Fibroblast of lung (primary cell): Measurements from ENCODE around the gene SLC43A1. TPM values are rescaled to one million over a fixed set of nuclear protein-coding genes. Genes with fewer than 3 reads are reported as not detected.

Experiments used
- DNase-seq, 2 donors: peaks; one replicate each; pipeline versions ENCODE4 v3.0.0 to v3.0.0-alpha.2; 2010; ENCODE audit warnings: low read depth in 2 of 2
- H2AFZ ChIP-seq: 2 replicates; pipeline ENCODE4 v1.5.1; 2012; ENCODE audit warnings: low read length, control low read depth, inconsistent platforms
- H3K27ac ChIP-seq: 2 replicates; pipeline ENCODE4 v1.5.1; 2011; ENCODE audit warnings: low read length, control low read depth; ENCODE audit not compliant: insufficient read depth
- H3K27me3 ChIP-seq: 2 replicates; pipeline ENCODE4 v1.5.1; 2011; ENCODE audit warnings: mild to moderate bottlenecking, low read length; ENCODE audit not compliant: control insufficient read depth, insufficient read depth
- H3K36me3 ChIP-seq: 2 replicates; pipeline ENCODE4 v1.5.1; 2011; ENCODE audit warnings: low read length; ENCODE audit not compliant: control insufficient read depth, insufficient read depth
- H3K4me1 ChIP-seq: 2 replicates; pipeline ENCODE4 v1.5.1; 2011; ENCODE audit warnings: low read length; ENCODE audit not compliant: control insufficient read depth, insufficient read depth; ENCODE audit errors: extremely low read depth
- H3K4me2 ChIP-seq: 2 replicates; pipeline ENCODE4 v1.5.1; 2011; ENCODE audit warnings: low read length, control low read depth; ENCODE audit not compliant: insufficient read depth; ENCODE audit errors: extremely low read depth
- H3K4me3 ChIP-seq, 4 experiments: fragments of 200-600 bp in 1 of 4; sonication (generic) in 1 of 4; replicated peaks in 1 of 4; 2 replicates each; pipeline ENCODE4 v1.5.1; 2011 to 2016; ENCODE audit warnings: low read length in 4 of 4, low read depth in 3 of 4, mild to moderate bottlenecking in 3 of 4, control low read depth in 2 of 4, inconsistent platforms in 1 of 4, mixed read lengths in 1 of 4; ENCODE audit not compliant: insufficient read depth in 1 of 4; ENCODE audit errors: control extremely low read depth in 1 of 4
- H3K79me2 ChIP-seq: 2 replicates; pipeline ENCODE4 v1.5.1; 2012; ENCODE audit warnings: mild to moderate bottlenecking, low read length, inconsistent platforms; ENCODE audit not compliant: control insufficient read depth, insufficient read depth
- H3K9ac ChIP-seq: 2 replicates; pipeline ENCODE4 v1.5.1; 2011; ENCODE audit warnings: mild to moderate bottlenecking, low read length, control low read depth; ENCODE audit not compliant: insufficient read depth
- H3K9me3 ChIP-seq: 2 replicates; pipeline ENCODE4 v1.5.1; 2012; ENCODE audit warnings: low read depth, low read length; ENCODE audit not compliant: control insufficient read depth, insufficient read depth
- H4K20me1 ChIP-seq: 2 replicates; pipeline ENCODE4 v1.5.1; 2011; ENCODE audit warnings: low read length; ENCODE audit not compliant: control insufficient read depth, insufficient read depth; ENCODE audit errors: extremely low read depth
- EZH2 ChIP-seq: IDR thresholded peaks from 2 replicates; pipeline ENCODE4 v1.5.1; 2012; ENCODE audit warnings: low read length, control low read depth, mild to moderate bottlenecking; ENCODE audit errors: missing control alignments
- polyA plus RNA-seq, 2 donors: library from polyadenylated mRNA; depleted of rRNA in 1 of 2; stranded (reverse) in 1 of 2; unstranded in 1 of 2; fragments of >200 nt; gene quantifications; 2 replicates each; pipeline ENCODE4 v1.2.1, GENCODE V29; 2011 to 2012; ENCODE audit warnings: missing spikeins in 1 of 2
- total RNA-seq: library from RNA; depleted of rRNA; stranded (reverse); fragments of >200 nt; gene quantifications from 2 replicates; pipeline ENCODE4 v1.2.1, GENCODE V29; 2014
- TF ChIP-seq, protein P1 (sequence below), 2 donors: IDR thresholded peaks in 1 of 2; conservative IDR thresholded peaks in 1 of 2; 1 replicate in 1 of 2; 2 replicates in 1 of 2; pipeline ENCODE4 v1.5.1; 2011 to 2012; ENCODE audit warnings: low read length in 2 of 2, control low read depth in 1 of 2, inconsistent platforms in 1 of 2, low read depth in 1 of 2, mild to moderate bottlenecking in 1 of 2

The SLC43A1 gene
- total and polyA plus RNA-seq, 2 donors (not counting 1 experiment from before 2014, with no cell fraction given) = 13.2 to 19.8 TPM

DNA sequence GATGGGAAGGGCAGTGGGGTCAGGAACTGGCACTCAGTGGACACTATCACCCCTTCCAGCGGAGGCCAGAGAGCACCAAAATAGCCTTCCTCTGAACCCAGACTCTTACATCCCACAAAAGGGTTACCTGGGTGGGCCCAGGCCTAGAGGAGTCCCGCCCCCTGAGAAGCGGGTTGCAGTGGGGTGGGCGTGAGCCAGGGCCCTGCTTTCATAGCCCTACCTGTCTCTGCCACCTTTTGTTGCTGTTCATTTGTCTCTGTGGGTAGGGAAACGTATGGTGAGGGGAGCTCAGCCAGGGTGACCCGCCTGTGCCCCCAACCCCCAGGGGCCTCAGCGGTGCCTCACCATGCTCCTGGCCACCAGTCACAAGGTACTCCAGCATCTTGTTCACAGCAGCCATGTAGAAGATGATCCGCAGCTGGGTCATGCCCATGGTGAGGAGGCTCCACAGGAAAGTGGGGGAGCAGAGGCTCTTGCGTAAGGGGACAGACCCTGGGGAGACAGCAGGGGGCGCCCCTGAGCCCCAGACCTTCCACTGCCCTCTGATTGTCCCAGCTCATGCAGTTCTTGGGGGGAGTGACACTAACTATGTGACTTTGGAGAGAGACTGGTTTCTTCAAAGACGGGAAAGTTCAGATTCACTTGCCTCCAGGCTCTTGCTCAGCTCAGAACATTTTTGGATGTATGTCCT, 24.0 kb downstream of the SLC43A1 start:
- Histone ChIP-seq H3K4me3 (no peak overlapping the region), H3K79me2 (no peaks in the 10 kb centered on the region), H3K27ac (no peak overlapping the region), H3K9ac (no peak overlapping the region), H3K9me3 (no peaks in the 10 kb centered on the region), H2AFZ (no peak overlapping the region), H3K4me2 (no peak overlapping the region), H3K4me1 (no peaks in the 10 kb centered on the region), H4K20me1 (no peaks in the 10 kb centered on the region), H3K27me3 (no peaks in the 10 kb centered on the region), H3K36me3 (no peaks in the 10 kb centered on the region)
- peak in 1 of 2 donors; percentile 34 for DNase-seq
- no peak for TF ChIP-seq EZH2
- TF ChIP-seq, protein P1, sequence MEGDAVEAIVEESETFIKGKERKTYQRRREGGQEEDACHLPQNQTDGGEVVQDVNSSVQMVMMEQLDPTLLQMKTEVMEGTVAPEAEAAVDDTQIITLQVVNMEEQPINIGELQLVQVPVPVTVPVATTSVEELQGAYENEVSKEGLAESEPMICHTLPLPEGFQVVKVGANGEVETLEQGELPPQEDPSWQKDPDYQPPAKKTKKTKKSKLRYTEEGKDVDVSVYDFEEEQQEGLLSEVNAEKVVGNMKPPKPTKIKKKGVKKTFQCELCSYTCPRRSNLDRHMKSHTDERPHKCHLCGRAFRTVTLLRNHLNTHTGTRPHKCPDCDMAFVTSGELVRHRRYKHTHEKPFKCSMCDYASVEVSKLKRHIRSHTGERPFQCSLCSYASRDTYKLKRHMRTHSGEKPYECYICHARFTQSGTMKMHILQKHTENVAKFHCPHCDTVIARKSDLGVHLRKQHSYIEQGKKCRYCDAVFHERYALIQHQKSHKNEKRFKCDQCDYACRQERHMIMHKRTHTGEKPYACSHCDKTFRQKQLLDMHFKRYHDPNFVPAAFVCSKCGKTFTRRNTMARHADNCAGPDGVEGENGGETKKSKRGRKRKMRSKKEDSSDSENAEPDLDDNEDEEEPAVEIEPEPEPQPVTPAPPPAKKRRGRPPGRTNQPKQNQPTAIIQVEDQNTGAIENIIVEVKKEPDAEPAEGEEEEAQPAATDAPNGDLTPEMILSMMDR (conservative IDR thresholded peaks at IDR 0.05 in 1 of 2, IDR thresholded peaks at IDR 0.05 in 1 of 2; ENCODE audit: low read depth in 1 of 2, low read length in 2 of 2) = peak; percentile 58 to 72

DNA sequence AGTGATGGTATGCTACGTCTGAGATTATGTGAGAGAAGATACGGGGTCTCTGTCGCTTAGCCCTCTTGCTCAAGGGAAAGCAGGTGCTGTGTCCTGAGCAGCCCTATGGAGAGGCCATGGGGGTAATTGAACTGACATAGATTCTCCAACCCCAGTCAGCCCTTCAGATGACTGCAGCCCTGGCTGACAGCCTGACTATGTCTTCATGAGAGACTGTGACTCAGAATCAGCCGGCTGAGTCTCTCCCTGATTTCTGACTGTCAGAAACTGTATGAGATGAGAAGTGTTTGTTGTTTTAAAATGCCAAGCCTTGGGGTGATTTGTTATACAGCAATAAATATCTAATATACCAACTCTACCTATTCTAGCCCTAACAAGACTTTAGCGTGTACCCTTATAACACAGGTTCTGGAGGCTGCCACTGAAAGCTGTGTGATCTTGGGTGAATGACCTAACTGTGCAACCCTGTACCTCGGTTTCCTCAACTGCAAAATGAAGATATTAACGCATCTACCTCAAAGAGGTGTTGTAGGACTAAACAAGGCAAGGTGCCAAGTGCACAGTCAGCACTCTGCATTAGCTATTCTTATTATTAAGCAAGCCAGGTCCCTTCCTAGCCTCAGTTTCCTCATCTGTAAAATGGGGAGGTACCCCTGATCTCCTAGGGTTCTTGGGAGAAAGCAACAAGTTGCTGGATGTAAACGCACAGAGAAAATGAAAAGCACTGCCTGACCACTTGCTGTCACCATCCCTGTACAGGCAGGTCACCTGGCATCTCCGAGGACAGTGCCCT, 24.9 kb downstream of the SLC43A1 start:
- H3K4me1 ChIP-seq = no peaks in the 10 kb centered on the region
- no peak overlapping the region for H3K4me3 ChIP-seq
- no peak overlapping the region for H2AFZ ChIP-seq
- H3K27me3 ChIP-seq = no peaks in the 10 kb centered on the region
- H3K9ac ChIP-seq = no peak overlapping the region
- no peak overlapping the region for H3K4me2 ChIP-seq
- TF ChIP-seq, protein P1 (conservative IDR thresholded peaks at IDR 0.05 in 1 of 2, IDR thresholded peaks at IDR 0.05 in 1 of 2; ENCODE audit: low read depth in 1 of 2, low read length in 2 of 2) = no peak
- TF ChIP-seq EZH2 = no peak
- no peaks in the 10 kb centered on the region for H3K36me3 ChIP-seq
- H3K9me3 ChIP-seq = no peaks in the 10 kb centered on the region
- H3K27ac ChIP-seq = no peak overlapping the region
- no peaks in the 10 kb centered on the region for H3K79me2 ChIP-seq
- no peaks in the 10 kb centered on the region for H4K20me1 ChIP-seq
- peak in 1 of 2 donors; percentile 48 for DNase-seq

DNA sequence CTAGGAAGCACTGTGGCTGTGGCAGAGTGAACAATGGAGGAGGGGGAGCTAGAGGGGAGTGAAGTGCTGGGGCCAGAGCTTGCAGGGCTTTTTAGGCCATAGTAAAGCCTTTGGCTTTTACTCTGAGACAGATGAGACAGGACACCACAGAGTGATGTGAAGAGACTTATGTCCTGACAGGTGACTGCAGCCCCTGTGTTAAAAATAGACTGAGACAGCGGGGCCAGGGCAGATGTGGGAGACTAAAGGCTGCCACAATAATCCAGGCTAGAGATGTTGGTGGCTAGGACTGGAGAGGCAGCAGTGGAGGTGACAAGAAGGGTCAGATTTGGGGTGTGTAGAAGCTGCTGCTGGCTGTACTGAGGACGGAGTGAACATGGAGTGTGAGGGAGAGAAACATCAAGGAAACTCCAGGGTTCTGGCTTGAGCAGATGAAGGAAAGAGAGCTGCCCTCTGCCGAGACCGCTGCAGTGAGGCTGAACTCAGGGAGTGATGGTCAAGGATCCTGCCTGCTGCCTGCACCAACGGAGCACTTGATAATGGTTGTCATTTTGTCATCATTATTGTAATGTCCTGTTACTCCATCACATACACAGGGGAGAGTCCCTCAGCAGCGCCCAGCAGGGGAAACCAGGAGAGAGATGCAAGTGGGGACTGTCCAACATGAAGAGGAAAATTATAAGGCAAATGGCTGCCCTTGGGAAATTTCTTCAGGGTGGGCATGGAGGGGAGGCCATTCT, 27.4 kb downstream of the SLC43A1 start:
- DNase-seq = no peak
- no peak overlapping the region for H3K4me2 ChIP-seq
- H3K79me2 ChIP-seq = no peaks in the 10 kb centered on the region
- H3K4me3 ChIP-seq = no peak overlapping the region
- no peak overlapping the region for H2AFZ ChIP-seq
- no peaks in the 10 kb centered on the region for H3K9me3 ChIP-seq
- no peaks in the 10 kb centered on the region for H4K20me1 ChIP-seq
- H3K4me1 ChIP-seq = no peaks in the 10 kb centered on the region
- no peak overlapping the region for H3K27ac ChIP-seq
- H3K9ac ChIP-seq = no peak overlapping the region
- H3K36me3 ChIP-seq = no peaks in the 10 kb centered on the region
- no peaks in the 10 kb centered on the region for H3K27me3 ChIP-seq
- no peak for TF ChIP-seq EZH2
- TF ChIP-seq, protein P1 (conservative IDR thresholded peaks at IDR 0.05 in 1 of 2, IDR thresholded peaks at IDR 0.05 in 1 of 2; ENCODE audit: low read depth in 1 of 2, low read length in 2 of 2) = no peak
